ENCODE results near the gene MUCL3. TPM values are rescaled to one million over a fixed set of nuclear protein-coding genes. Genes with fewer than 3 reads are reported as not detected.

MUCL3 gene
- total RNA-seq, 1 donor from 2014 or later: not detected

Other genes with a start within 250 kb of the MUCL3 start
- gene NRM, start 250.0 kb upstream of the MUCL3 start, total RNA-seq: 15.5 and 15.9 TPM in 2 replicates
- gene MDC1, start 223.7 kb upstream of the MUCL3 start, total RNA-seq: 93.7 and 95.7 TPM in 2 replicates
- gene TUBB, start 220.6 kb upstream of the MUCL3 start, total RNA-seq: 1,001 and 1,002 TPM in 2 replicates
- gene FLOT1, start 198.3 kb upstream of the MUCL3 start, total RNA-seq: 252 and 262 TPM in 2 replicates
- 578 and 603 TPM in 2 replicates for gene IER3, start 196.4 kb upstream of the MUCL3 start, total RNA-seq
- 21.4 and 24.8 TPM in 2 replicates for gene DDR1, start 56.5 kb upstream of the MUCL3 start, total RNA-seq
- 65.3 and 71.3 TPM in 2 replicates for gene GTF2H4, start 32.8 kb upstream of the MUCL3 start, total RNA-seq
- gene VARS2, start 26.7 kb upstream of the MUCL3 start, total RNA-seq: 74.0 and 76.0 TPM in 2 replicates
- gene SFTA2, start 8.8 kb upstream of the MUCL3 start, total RNA-seq: not detected in 2 replicates
- not detected in 2 replicates for gene MUC21, start 42.7 kb downstream of the MUCL3 start, total RNA-seq
- not detected in 2 replicates for gene MUC22, start 69.5 kb downstream of the MUCL3 start, total RNA-seq
- not detected in 2 replicates for gene C6orf15, start 171.6 kb downstream of the MUCL3 start, total RNA-seq
- gene PSORS1C1, start 173.8 kb downstream of the MUCL3 start, total RNA-seq: 0.26 TPM in 1 of 2 replicates, not detected in the other
- gene CDSN, start 179.5 kb downstream of the MUCL3 start, total RNA-seq: not detected in 2 replicates
- gene PSORS1C2, start 198.1 kb downstream of the MUCL3 start, total RNA-seq: not detected in 2 replicates
- gene CCHCR1, start 216.8 kb downstream of the MUCL3 start, total RNA-seq: 50.9 and 51.3 TPM in 2 replicates
- 75.9 and 78.4 TPM in 2 replicates for gene TCF19, start 217.6 kb downstream of the MUCL3 start, total RNA-seq
- gene POU5F1, start 229.7 kb downstream of the MUCL3 start, total RNA-seq: not detected in 2 replicates